GM10266 (cell line): ENCODE results near the gene SCNM1.

Experiments used
- DNase-seq: peaks from one replicate; pipeline ENCODE4 v3.0.0; 2012; ENCODE audit errors: extremely low spot score
- CTCF ChIP-seq: IDR thresholded peaks from 2 replicates; pipeline ENCODE4 v1.5.1; 2012; ENCODE audit warnings: mild to moderate bottlenecking, low read depth; ENCODE audit not compliant: control insufficient read depth, insufficient read depth; ENCODE audit errors: missing control alignments

Gene SCNM1

GRCh38 chr1:151165738-151166504 lies at the start of gene SCNM1, which contains the start of gene LYSMD1:
SCNM1 (plus strand) TSS chr1:151166144; CDS start chr1:151166153, 9 bp downstream.
LYSMD1 (minus strand) TSS chr1:151165902; CDS start chr1:151165258, 644 bp downstream.
- no peak for TF ChIP-seq CTCF
- DNase-seq = peak; percentile 89

- DNase-seq = no peak
- no peak for TF ChIP-seq CTCF
These were observed 41.1 kb upstream of the SCNM1 start for GRCh38 chr1:151124763-151125403.

GRCh38 chr1:151128800-151129199 lies 37.1 kb upstream of the SCNM1 start:
- no peak for DNase-seq
- TF ChIP-seq CTCF = no peak

- peak; percentile 94 for DNase-seq
- TF ChIP-seq CTCF = no peak
These were observed 34.9 kb upstream of the SCNM1 start for GRCh38 chr1:151130987-151131586.

- no peak for DNase-seq
- TF ChIP-seq CTCF = no peak
These were observed 34.1 kb upstream of the SCNM1 start for GRCh38 chr1:151131701-151132334.

GRCh38 chr1:151132335-151133017 lies 33.5 kb upstream of the SCNM1 start:
- no peak for TF ChIP-seq CTCF

More at GRCh38 chr1:151132335-151133017, 33.5 kb upstream of the SCNM1 start:
- no peak for DNase-seq
